ENCODE measurements around the gene HECW1.

DNA sequence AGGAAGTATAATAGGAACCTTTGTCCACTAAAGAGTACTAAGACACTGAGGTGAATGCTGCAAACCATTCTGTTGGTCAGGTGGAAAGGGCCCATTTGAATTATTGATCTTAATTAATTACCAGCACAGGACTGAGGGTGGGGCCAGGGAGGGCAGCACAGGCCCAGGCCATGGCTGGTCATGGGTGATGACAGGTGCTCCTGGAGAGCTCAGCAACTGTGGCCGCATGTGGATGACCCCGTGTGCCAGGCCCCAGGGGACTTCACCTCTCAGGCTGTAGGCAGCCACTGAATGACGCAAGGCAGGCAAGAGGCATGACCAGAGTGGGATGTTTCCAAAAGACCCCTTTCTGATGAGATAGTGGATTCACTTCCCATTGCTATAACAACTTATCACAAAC, 54.2 kb downstream of the HECW1 start:
- TF ChIP-seq RAD21 (IDR thresholded peaks at IDR 0.05) (no peak), REST (IDR thresholded peaks at IDR 0.05) (no peak)
- TF ChIP-seq, protein P1, sequence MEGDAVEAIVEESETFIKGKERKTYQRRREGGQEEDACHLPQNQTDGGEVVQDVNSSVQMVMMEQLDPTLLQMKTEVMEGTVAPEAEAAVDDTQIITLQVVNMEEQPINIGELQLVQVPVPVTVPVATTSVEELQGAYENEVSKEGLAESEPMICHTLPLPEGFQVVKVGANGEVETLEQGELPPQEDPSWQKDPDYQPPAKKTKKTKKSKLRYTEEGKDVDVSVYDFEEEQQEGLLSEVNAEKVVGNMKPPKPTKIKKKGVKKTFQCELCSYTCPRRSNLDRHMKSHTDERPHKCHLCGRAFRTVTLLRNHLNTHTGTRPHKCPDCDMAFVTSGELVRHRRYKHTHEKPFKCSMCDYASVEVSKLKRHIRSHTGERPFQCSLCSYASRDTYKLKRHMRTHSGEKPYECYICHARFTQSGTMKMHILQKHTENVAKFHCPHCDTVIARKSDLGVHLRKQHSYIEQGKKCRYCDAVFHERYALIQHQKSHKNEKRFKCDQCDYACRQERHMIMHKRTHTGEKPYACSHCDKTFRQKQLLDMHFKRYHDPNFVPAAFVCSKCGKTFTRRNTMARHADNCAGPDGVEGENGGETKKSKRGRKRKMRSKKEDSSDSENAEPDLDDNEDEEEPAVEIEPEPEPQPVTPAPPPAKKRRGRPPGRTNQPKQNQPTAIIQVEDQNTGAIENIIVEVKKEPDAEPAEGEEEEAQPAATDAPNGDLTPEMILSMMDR (IDR thresholded peaks at IDR 0.05; ENCODE audit: low read depth, low read length, missing input control) = no peak
